Calu3 (cell line): ENCODE data around the gene CLIC5. TPM values are rescaled to one million over a fixed set of nuclear protein-coding genes. Genes with fewer than 3 reads are reported as not detected.

ENCODE experiments used
- BruUV-seq: library from RNA; stranded (reverse); fragments of 400-500 nt; replicated peaks from 2 replicates; lab custom pipeline; 2021; lab: Mats Ljungman, UMichigan
- CTCF ChIA-PET: fragments of 300-600 bp; sonication (Branson Sonifier 250); formaldehyde crosslinking; loops from one replicate; lab custom pipeline; 2022; ENCODE audit warnings: antibody characterized with exemption; lab: Charles Lee
- DNase-seq: peaks from one replicate; pipeline ENCODE4 v3.0.0; 2022
- H3K27ac Mint-ChIP-seq: one replicate; pipeline ENCODE4 v1.8.0; 2022; ENCODE audit warnings: mixed read lengths; ENCODE audit not compliant: unreplicated experiment
- H3K27me3 Mint-ChIP-seq: one replicate; pipeline ENCODE4 v1.8.0; 2022; ENCODE audit warnings: mixed read lengths; ENCODE audit not compliant: unreplicated experiment
- H3K36me3 Mint-ChIP-seq: one replicate; pipeline ENCODE4 v1.8.0; 2022; ENCODE audit warnings: mild to moderate bottlenecking, moderate library complexity, mixed read lengths; ENCODE audit not compliant: insufficient read depth, unreplicated experiment
- H3K4me1 Mint-ChIP-seq: one replicate; pipeline ENCODE4 v1.8.0; 2022; ENCODE audit warnings: mild to moderate bottlenecking, low read depth, mixed read lengths; ENCODE audit not compliant: unreplicated experiment
- H3K4me3 Mint-ChIP-seq: one replicate; pipeline ENCODE4 v1.8.0; 2022; ENCODE audit warnings: mild to moderate bottlenecking, low read depth, moderate library complexity, mixed read lengths; ENCODE audit not compliant: unreplicated experiment
- H3K9me3 Mint-ChIP-seq: one replicate; pipeline ENCODE4 v1.8.0; 2022; ENCODE audit warnings: low read depth, mixed read lengths; ENCODE audit not compliant: unreplicated experiment
- intact Hi-C: fragments of 100-400 bp; cut with micrococcal nuclease; formaldehyde crosslinking; loops from one replicate; pipeline ENCODE4 v1.10.0; 2022; ENCODE audit not compliant: unreplicated experiment
- total RNA-seq: library from RNA; stranded (reverse); gene quantifications from 2 replicates; pipeline ENCODE4 v1.2.3, GENCODE V29; 2022
- TF ChIP-seq, protein P1 (sequence below): fragments of 200-600 bp; IDR thresholded peaks from one replicate; pipeline ENCODE4 v1.8.0; 2022; ENCODE audit warnings: antibody characterized with exemption; ENCODE audit not compliant: unreplicated experiment

CLIC5 gene
- total RNA-seq, 1 experiment from 2014 or later: 3.3 TPM

GRCh38 chr6:45892196-45892595, 123.5 kb downstream of the CLIC5 start:
- Mint-ChIP-seq H3K9me3 (no peaks in the 10 kb centered on the region), H3K27me3 (peaks cover 48% of the 10 kb centered on the region), H3K4me3 (no peak overlapping the region), H3K27ac (no peak overlapping the region), H3K4me1 (no peaks in the 10 kb centered on the region), H3K36me3 (no peaks in the 10 kb centered on the region)
- BruUV-seq: no TSS peak
- no peak for DNase-seq
- TF ChIP-seq, protein P1, sequence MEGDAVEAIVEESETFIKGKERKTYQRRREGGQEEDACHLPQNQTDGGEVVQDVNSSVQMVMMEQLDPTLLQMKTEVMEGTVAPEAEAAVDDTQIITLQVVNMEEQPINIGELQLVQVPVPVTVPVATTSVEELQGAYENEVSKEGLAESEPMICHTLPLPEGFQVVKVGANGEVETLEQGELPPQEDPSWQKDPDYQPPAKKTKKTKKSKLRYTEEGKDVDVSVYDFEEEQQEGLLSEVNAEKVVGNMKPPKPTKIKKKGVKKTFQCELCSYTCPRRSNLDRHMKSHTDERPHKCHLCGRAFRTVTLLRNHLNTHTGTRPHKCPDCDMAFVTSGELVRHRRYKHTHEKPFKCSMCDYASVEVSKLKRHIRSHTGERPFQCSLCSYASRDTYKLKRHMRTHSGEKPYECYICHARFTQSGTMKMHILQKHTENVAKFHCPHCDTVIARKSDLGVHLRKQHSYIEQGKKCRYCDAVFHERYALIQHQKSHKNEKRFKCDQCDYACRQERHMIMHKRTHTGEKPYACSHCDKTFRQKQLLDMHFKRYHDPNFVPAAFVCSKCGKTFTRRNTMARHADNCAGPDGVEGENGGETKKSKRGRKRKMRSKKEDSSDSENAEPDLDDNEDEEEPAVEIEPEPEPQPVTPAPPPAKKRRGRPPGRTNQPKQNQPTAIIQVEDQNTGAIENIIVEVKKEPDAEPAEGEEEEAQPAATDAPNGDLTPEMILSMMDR: no peak
- CTCF ChIA-PET: interaction anchor here (0.8 kb wide), 1 partner anchor 32 kb away, joined by 3 read pairs; no protein-coding TSS in a partner anchor
- intact Hi-C loops: no loop called here

GRCh38 chr6:45886776-45887175, 128.9 kb downstream of the CLIC5 start:
- CTCF ChIA-PET: no interaction called here
- Mint-ChIP-seq H3K27me3 (peaks cover 59% of the 10 kb centered on the region), H3K27ac (no peak overlapping the region), H3K36me3 (no peaks in the 10 kb centered on the region), H3K4me3 (no peak overlapping the region), H3K4me1 (no peaks in the 10 kb centered on the region), H3K9me3 (peaks cover 3% of the 10 kb centered on the region)
- TF ChIP-seq, protein P1: no peak
- no TSS peak for BruUV-seq
- DNase-seq: no peak
- intact Hi-C loops: no loop called here

GRCh38 chr6:45884336-45884735, 131.3 kb downstream of the CLIC5 start:
- H3K27me3 Mint-ChIP-seq: peaks cover 58% of the 10 kb centered on the region
- H3K9me3 Mint-ChIP-seq: peaks cover 3% of the 10 kb centered on the region
- no peaks in the 10 kb centered on the region for H3K36me3 Mint-ChIP-seq
- no peak overlapping the region for H3K27ac Mint-ChIP-seq
- CTCF ChIA-PET: no interaction called here
- TF ChIP-seq, protein P1: no peak
- H3K4me1 Mint-ChIP-seq: peaks cover 8% of the 10 kb centered on the region
- no peak overlapping the region for H3K4me3 Mint-ChIP-seq
- no TSS peak for BruUV-seq
- intact Hi-C loops: no loop called here
- no peak for DNase-seq

DNA sequence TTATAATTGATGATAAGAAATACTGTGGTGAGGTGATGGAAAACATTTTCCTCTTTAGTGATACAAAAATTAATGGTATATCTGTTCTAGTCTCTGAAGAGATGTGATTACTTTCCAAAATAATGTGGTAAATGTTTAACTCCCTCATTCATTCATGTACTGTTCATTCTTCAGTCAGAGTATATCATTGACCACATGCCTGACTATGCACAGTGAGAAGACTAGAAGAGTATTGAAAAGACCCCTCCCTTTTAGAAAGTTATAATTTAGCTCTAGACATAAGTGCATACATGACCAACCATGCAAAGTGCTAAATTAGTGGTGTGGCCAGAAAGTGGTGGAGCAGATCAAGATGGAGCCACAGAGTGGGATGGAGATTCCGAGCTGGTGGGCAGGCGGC, 133.0 kb downstream of the CLIC5 start:
- no peak for DNase-seq
- intact Hi-C loops: no loop called here
- Mint-ChIP-seq H3K36me3 (no peaks in the 10 kb centered on the region), H3K4me1 (peaks cover 8% of the 10 kb centered on the region), H3K4me3 (no peak overlapping the region), H3K27ac (no peak overlapping the region), H3K27me3 (peaks cover 41% of the 10 kb centered on the region), H3K9me3 (peaks cover 3% of the 10 kb centered on the region)
- CTCF ChIA-PET: no interaction called here
- no TSS peak for BruUV-seq
- TF ChIP-seq, protein P1: no peak
